K562 (cell line): ENCODE results near the gene ITGA11. TPM values are rescaled to one million over a fixed set of nuclear protein-coding genes. Genes with fewer than 3 reads are reported as not detected.

ENCODE experiments used
- ATAC-seq: fragments of 200-7000 bp; cut with Tn5 transposase; 3 replicates; pipeline ENCODE4 v1.9.1; 2020; ENCODE audit warnings: moderate library complexity
- BruUV-seq: library from RNA; stranded (reverse); fragments of 400-500 nt; replicated peaks from 2 replicates; lab custom pipeline; 2021; lab: Mats Ljungman, UMichigan
- CTCF ChIA-PET: fragments of 300-600 bp; formaldehyde crosslinking; extraction: SDS; loops from one replicate; lab custom pipeline; 2021; ENCODE audit warnings: low intra/inter-chr PET ratio; lab: Yijun Ruan, JAX
- POLR2A ChIA-PET: fragments of 300-600, 350-650 bp; sonication (Branson Sonifier 250); formaldehyde crosslinking; extraction: SDS; loops from one replicate; lab custom pipeline; 2021; ENCODE audit warnings: antibody characterized with exemption, inconsistent platforms; lab: Yijun Ruan, JAX
- DNase-seq, 4 experiments: peaks; one replicate each; pipeline versions ENCODE4 v3.0.0 to v3.0.0-alpha.2; 2011 to 2018; ENCODE audit warnings: low spot score in 3 of 4, mixed read lengths in 3 of 4; ENCODE audit errors: extremely low read depth in 1 of 4
- FAIRE-seq: peaks from 2 replicates; lab custom pipeline; 2011; peaks lifted over from hg19 to GRCh38; lab: Jason Lieb, UNC
- H2AFZ ChIP-seq: 2 replicates; pipeline ENCODE4 v1.6.0; 2011; ENCODE audit warnings: low read depth, low read length, control low read depth, inconsistent platforms
- H3K27ac ChIP-seq: fragments of 200-600 bp; 3 replicates; pipeline ENCODE4 v1.8.0; 2011; ENCODE audit warnings: low read depth, mild to moderate bottlenecking, control low read depth, inconsistent platforms, low read length, moderate library complexity, mixed read lengths; ENCODE audit errors: extremely low read depth
- H3K27me3 ChIP-seq, 2 experiments: fragments of 300-600 bp in 1 of 2; 2 replicates in 1 of 2; 3 replicates in 1 of 2; pipeline versions ENCODE4 v1.6.0 to v1.8.0; 2011; ENCODE audit warnings: inconsistent platforms in 2 of 2, low read length in 2 of 2, mild to moderate bottlenecking in 1 of 2, mixed read lengths in 1 of 2, moderate library complexity in 1 of 2; ENCODE audit not compliant: control insufficient read depth in 2 of 2, insufficient read depth in 2 of 2
- H3K36me3 ChIP-seq: fragments of 300-600 bp; 3 replicates; pipeline ENCODE4 v1.8.0; 2011; ENCODE audit warnings: mild to moderate bottlenecking, low read length, inconsistent platforms; ENCODE audit not compliant: control insufficient read depth, insufficient read depth
- H3K4me1 ChIP-seq, 2 experiments: fragments of 200-600 bp in 1 of 2; replicated peaks in 1 of 2; 2 replicates in 1 of 2; 3 replicates in 1 of 2; pipeline versions ENCODE4 v1.5.1 to v1.8.0; 2011; ENCODE audit warnings: inconsistent platforms in 2 of 2, low read length in 2 of 2, mild to moderate bottlenecking in 1 of 2, mixed read lengths in 1 of 2, moderate library complexity in 1 of 2; ENCODE audit not compliant: control insufficient read depth in 2 of 2, insufficient read depth in 2 of 2
- H3K4me2 ChIP-seq: 2 replicates; pipeline ENCODE4 v1.6.1; 2011; ENCODE audit warnings: low read length, control low read depth, inconsistent platforms, mixed read lengths; ENCODE audit not compliant: insufficient read depth
- H3K4me3 ChIP-seq: fragments of 200-600 bp; sonication (generic), shearing (Covaris generic); 2 replicates; pipeline ENCODE4 v1.5.1; 2016; ENCODE audit warnings: control low read depth, inconsistent platforms
- H3K79me2 ChIP-seq: fragments of 200-600 bp; 3 replicates; pipeline ENCODE4 v1.8.0; 2011; ENCODE audit warnings: low read length, inconsistent platforms; ENCODE audit not compliant: control insufficient read depth, insufficient read depth
- H3K9ac ChIP-seq, 2 experiments: 2 replicates each; pipeline versions ENCODE4 v1.6.0 to v1.6.1; 2011; ENCODE audit warnings: low read depth in 2 of 2, low read length in 2 of 2, control low read depth in 1 of 2, inconsistent platforms in 1 of 2, mild to moderate bottlenecking in 1 of 2, mixed read lengths in 1 of 2; ENCODE audit not compliant: insufficient read depth in 1 of 2
- H3K9me1 ChIP-seq: one replicate; pipeline ENCODE4 v1.6.0; 2011; ENCODE audit warnings: inconsistent platforms, mild to moderate bottlenecking, low read length, moderate library complexity; ENCODE audit not compliant: control insufficient read depth, insufficient read depth
- H3K9me3 ChIP-seq: replicated peaks from 2 replicates; pipeline ENCODE4 v1.5.1; 2011; ENCODE audit warnings: low read depth, low read length, inconsistent platforms; ENCODE audit not compliant: control insufficient read depth, insufficient read depth
- H4K20me1 ChIP-seq: replicated peaks from 2 replicates; pipeline ENCODE4 v1.6.1; 2011; ENCODE audit warnings: low read length, inconsistent platforms, mixed read lengths; ENCODE audit not compliant: control insufficient read depth, insufficient read depth
- BCL6 ChIP-seq: fragments of 250-450 bp; sonication (Bioruptor Pico); IDR thresholded peaks from 2 replicates; pipeline ENCODE4 v1.4.0; 2020
- CEBPB ChIP-seq: fragments of 450-650 bp; IDR thresholded peaks from 2 replicates; pipeline ENCODE4 v1.6.1; 2016; ENCODE audit warnings: missing genetic modification characterization, missing compliant biosample characterization
- CREB1 ChIP-seq, 2 experiments: sonication (generic) in 1 of 2; formaldehyde crosslinking in 1 of 2; IDR thresholded peaks; 2 replicates each; pipeline versions ENCODE4 v1.6.1 to v1.8.0; 2012 to 2022; ENCODE audit warnings: inconsistent platforms in 1 of 2, mild to moderate bottlenecking in 1 of 2, missing genetic modification reagents in 1 of 2, moderate library complexity in 1 of 2
- NONO ChIP-seq, 2 experiments: fragments of 200-400 bp in 1 of 2; fragments of 450-650 bp in 1 of 2; formaldehyde crosslinking in 1 of 2; IDR thresholded peaks; 2 replicates each; pipeline ENCODE4 v1.6.1; 2017; ENCODE audit warnings: low read depth in 2 of 2, mild to moderate bottlenecking in 2 of 2, moderate library complexity in 2 of 2, low read length in 1 of 2
- RBM15 ChIP-seq: fragments of 200-400 bp; formaldehyde crosslinking; IDR thresholded peaks from 2 replicates; pipeline ENCODE4 v1.6.1; 2018; ENCODE audit warnings: mild to moderate bottlenecking, low read length, moderate library complexity; ENCODE audit not compliant: insufficient read depth
- SIN3B ChIP-seq: fragments of 450-650 bp; IDR thresholded peaks from 2 replicates; pipeline ENCODE4 v1.6.1; 2017; ENCODE audit warnings: low read depth, mild to moderate bottlenecking, moderate library complexity
- SMARCA4 ChIP-seq: fragments of 450-650 bp; IDR thresholded peaks from 2 replicates; pipeline ENCODE4 v1.6.1; 2016
- TARDBP ChIP-seq: fragments of 450-650 bp; IDR thresholded peaks from 2 replicates; pipeline ENCODE4 v1.6.1; 2016
- ZNF316 ChIP-seq: fragments of 450-650 bp; IDR thresholded peaks from 2 replicates; pipeline ENCODE4 v1.6.1; 2016
- WGBS: fragments of 100-300 bp; shearing (Covaris generic); methylation state at CpG from one replicate; pipeline ENCODE4 v1.1.6; 2016; ENCODE audit warnings: low coverage, mixed read lengths; ENCODE audit not compliant: insufficient coverage; ENCODE audit errors: missing lambda C conversion rate; 5-methylcytosine and 5-hydroxymethylcytosine counted together
- in situ Hi-C: fragments of 300-500 bp; cut with MboI; formaldehyde crosslinking; loops from 4 replicates; pipeline ENCODE4 v1.15.0; 2018; ENCODE audit warnings: inconsistent platforms, mixed read lengths
- intact Hi-C: fragments of 100-400 bp; cut with micrococcal nuclease; formaldehyde crosslinking; loops from 2 replicates; pipeline ENCODE4 v1.14.2; 2022
- polyA plus RNA-seq, 8 experiments: library from polyadenylated mRNA; depleted of rRNA in 4 of 8; stranded (reverse) in 5 of 8; unstranded in 3 of 8; fragments of >200 nt; fragmentation: Nextera tagmentation in 2 of 8; fragmentation: Illumina TruSeq in 1 of 8; extraction: Ambion mirVana in 2 of 8; extraction: Trizol in 1 of 8; gene quantifications; 2 replicates each; pipeline versions ENCODE4 v1.2.1 to v1.2.3, GENCODE V29; 2011 to 2014; ENCODE audit warnings: inconsistent platforms in 1 of 8, missing spikeins in 1 of 8
- total RNA-seq, 7 experiments: library from RNA; depleted of rRNA in 6 of 7; stranded (reverse); fragments of >200 nt in 6 of 7; fragmentation: Illumina TruSeq in 2 of 7; extraction: Trizol in 2 of 7; gene quantifications; 2 replicates each; pipeline versions ENCODE4 v1.2.1 to v1.2.3, GENCODE V29; 2011 to 2021; ENCODE audit warnings: low replicate concordance in 1 of 7
- TF ChIP-seq, protein P1 (sequence below), 2 experiments: fragments of 250-450 bp in 1 of 2; fragments of 450-650 bp in 1 of 2; sonication (Bioruptor Pico) in 1 of 2; IDR thresholded peaks; 2 replicates each; pipeline versions ENCODE4 v1.6.1 to v1.8.0; 2016 to 2021; ENCODE audit warnings: mild to moderate bottlenecking in 2 of 2, moderate library complexity in 2 of 2, missing compliant biosample characterization in 1 of 2, missing genetic modification characterization in 1 of 2
- TF ChIP-seq, protein P2 (sequence below): fragments of 250-450 bp; sonication (Bioruptor Pico); IDR thresholded peaks from 2 replicates; pipeline ENCODE4 v1.9.0; 2021; ENCODE audit warnings: mild to moderate bottlenecking
- TF ChIP-seq, protein P3 (sequence below): fragments of 450-650 bp; formaldehyde crosslinking; IDR thresholded peaks from 2 replicates; pipeline ENCODE4 v1.4.0; 2020; ENCODE audit warnings: mild to moderate bottlenecking, mixed read lengths
- TF ChIP-seq, protein P4 (sequence below), 3 experiments: IDR thresholded peaks in 2 of 3; conservative IDR thresholded peaks in 1 of 3; 2 replicates each; pipeline ENCODE4 v1.5.1; 2011 to 2012; ENCODE audit warnings: low read length in 3 of 3, mild to moderate bottlenecking in 3 of 3, control low read depth in 2 of 3, improper control_type of control experiment in 1 of 3, inconsistent platforms in 1 of 3, low read depth in 1 of 3, mixed read lengths in 1 of 3, moderate library complexity in 1 of 3; ENCODE audit not compliant: insufficient read depth in 2 of 3
- TF ChIP-seq, protein P5 (sequence below): IDR thresholded peaks from 2 replicates; pipeline ENCODE4 v1.6.1; 2011; ENCODE audit warnings: borderline replicate concordance, low read depth, mild to moderate bottlenecking, moderate library complexity, low read length; ENCODE audit not compliant: insufficient read depth, poor library complexity, severe bottlenecking

ITGA11 gene
- total and polyA plus RNA-seq, 9 of the 15 experiments (the other 6 are each of a cell fraction or from before 2014, with no cell fraction given) = 0.01 TPM; not detected in 8

DNA sequence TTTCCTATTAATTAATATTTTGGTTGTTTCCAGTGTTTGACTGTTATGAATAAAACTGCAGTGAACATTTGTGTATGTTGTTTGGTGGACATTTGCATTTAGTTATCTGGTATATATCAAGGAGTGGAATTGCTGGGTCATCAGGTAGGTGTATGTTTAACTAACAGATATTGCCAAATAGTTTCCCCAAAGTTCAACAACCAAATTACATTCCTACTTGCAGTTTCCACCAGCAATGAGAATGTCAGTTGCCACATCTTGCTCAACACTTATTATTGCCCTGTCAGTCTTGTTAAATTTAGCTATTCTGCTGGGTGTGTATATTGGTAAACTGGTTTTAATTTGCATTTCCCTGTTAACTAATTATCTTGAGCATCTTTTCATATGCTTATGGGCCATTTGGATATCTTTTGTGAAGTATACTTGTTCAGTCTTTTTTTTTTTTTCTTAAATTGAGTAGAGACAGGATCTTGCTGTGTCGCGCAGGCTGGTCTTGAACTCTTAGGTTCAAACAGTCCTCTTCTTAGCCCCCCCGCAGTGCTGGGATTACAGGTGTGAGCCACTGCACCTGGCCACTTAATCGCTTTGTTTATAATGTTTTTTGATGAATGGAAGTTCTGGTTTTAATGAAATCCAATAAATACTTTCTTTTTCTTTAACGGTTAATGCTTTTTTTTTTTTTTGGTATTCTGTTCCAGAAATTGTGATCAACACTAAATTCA lies 146.5 kb downstream of the ITGA11 start:
- intact Hi-C loops (no loop called here), in situ Hi-C loops (no loop called here)
- ATAC-seq (no peak), FAIRE-seq (no peak), DNase-seq (no peak)
- TF ChIP-seq, protein P1, sequence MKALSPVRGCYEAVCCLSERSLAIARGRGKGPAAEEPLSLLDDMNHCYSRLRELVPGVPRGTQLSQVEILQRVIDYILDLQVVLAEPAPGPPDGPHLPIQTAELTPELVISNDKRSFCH (CRISPR knock-in tag; IDR thresholded peaks at IDR 0.05) = no peak
- TF ChIP-seq, protein P1 (tag; IDR thresholded peaks at IDR 0.05) = no peak
- TF ChIP-seq NONO (IDR thresholded peaks at IDR 0.05; ENCODE audit: low read depth in 2 of 2, low read length in 1 of 2) = no peak
- no peak for TF ChIP-seq RBM15
- 0 out of 2 replicates have a peak, but pooled peaks have one; percentile 33 for TF ChIP-seq CEBPB (tag)
- TF ChIP-seq, protein P2, sequence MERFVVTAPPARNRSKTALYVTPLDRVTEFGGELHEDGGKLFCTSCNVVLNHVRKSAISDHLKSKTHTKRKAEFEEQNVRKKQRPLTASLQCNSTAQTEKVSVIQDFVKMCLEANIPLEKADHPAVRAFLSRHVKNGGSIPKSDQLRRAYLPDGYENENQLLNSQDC (CRISPR knock-in tag) = no peak
- no peak for TF ChIP-seq BCL6
- peak; percentile 5; the same call in 1 of the 2 replicates for TF ChIP-seq ZNF316
- TF ChIP-seq, protein P3, sequence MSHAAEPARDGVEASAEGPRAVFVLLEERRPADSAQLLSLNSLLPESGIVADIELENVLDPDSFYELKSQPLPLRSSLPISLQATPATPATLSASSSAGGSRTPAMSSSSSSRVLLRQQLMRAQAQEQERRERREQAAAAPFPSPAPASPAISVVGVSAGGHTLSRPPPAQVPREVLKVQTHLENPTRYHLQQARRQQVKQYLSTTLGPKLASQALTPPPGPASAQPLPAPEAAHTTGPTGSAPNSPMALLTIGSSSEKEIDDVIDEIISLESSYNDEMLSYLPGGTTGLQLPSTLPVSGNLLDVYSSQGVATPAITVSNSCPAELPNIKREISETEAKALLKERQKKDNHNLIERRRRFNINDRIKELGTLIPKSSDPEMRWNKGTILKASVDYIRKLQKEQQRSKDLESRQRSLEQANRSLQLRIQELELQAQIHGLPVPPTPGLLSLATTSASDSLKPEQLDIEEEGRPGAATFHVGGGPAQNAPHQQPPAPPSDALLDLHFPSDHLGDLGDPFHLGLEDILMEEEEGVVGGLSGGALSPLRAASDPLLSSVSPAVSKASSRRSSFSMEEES (CRISPR knock-in tag) = no peak
- TF ChIP-seq, protein P4, sequence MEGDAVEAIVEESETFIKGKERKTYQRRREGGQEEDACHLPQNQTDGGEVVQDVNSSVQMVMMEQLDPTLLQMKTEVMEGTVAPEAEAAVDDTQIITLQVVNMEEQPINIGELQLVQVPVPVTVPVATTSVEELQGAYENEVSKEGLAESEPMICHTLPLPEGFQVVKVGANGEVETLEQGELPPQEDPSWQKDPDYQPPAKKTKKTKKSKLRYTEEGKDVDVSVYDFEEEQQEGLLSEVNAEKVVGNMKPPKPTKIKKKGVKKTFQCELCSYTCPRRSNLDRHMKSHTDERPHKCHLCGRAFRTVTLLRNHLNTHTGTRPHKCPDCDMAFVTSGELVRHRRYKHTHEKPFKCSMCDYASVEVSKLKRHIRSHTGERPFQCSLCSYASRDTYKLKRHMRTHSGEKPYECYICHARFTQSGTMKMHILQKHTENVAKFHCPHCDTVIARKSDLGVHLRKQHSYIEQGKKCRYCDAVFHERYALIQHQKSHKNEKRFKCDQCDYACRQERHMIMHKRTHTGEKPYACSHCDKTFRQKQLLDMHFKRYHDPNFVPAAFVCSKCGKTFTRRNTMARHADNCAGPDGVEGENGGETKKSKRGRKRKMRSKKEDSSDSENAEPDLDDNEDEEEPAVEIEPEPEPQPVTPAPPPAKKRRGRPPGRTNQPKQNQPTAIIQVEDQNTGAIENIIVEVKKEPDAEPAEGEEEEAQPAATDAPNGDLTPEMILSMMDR (IDR thresholded peaks at IDR 0.05 in 2 of 3, conservative IDR thresholded peaks at IDR 0.05 in 1 of 3; ENCODE audit: insufficient read depth in 2 of 3, low read depth in 1 of 3, low read length in 3 of 3) = no peak
- TF ChIP-seq SIN3B = no peak
- no peak for TF ChIP-seq TARDBP
- TF ChIP-seq, protein P5, sequence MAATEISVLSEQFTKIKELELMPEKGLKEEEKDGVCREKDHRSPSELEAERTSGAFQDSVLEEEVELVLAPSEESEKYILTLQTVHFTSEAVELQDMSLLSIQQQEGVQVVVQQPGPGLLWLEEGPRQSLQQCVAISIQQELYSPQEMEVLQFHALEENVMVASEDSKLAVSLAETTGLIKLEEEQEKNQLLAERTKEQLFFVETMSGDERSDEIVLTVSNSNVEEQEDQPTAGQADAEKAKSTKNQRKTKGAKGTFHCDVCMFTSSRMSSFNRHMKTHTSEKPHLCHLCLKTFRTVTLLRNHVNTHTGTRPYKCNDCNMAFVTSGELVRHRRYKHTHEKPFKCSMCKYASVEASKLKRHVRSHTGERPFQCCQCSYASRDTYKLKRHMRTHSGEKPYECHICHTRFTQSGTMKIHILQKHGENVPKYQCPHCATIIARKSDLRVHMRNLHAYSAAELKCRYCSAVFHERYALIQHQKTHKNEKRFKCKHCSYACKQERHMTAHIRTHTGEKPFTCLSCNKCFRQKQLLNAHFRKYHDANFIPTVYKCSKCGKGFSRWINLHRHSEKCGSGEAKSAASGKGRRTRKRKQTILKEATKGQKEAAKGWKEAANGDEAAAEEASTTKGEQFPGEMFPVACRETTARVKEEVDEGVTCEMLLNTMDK = no peak
- TF ChIP-seq SMARCA4 = no peak
- no peak for TF ChIP-seq CREB1 (IDR thresholded peaks at IDR 0.05)
- TF ChIP-seq CREB1 (CRISPR knock-in tag; IDR thresholded peaks at IDR 0.05) = no peak
- H2AFZ ChIP-seq = no peak overlapping the region
- no peak overlapping the region for H3K4me2 ChIP-seq
- H3K9me1 ChIP-seq = peaks cover 3% of the 10 kb centered on the region
- no peak overlapping the region for H3K4me3 ChIP-seq
- CTCF ChIA-PET = no interaction called here
- POLR2A ChIA-PET = no interaction called here
- no TSS peak for BruUV-seq
- peaks cover 100% of the 10 kb centered on the region for H3K79me2 ChIP-seq
- WGBS = 97% methylated on average over 5 of the region's 5 CpGs
- peaks cover 0 to 11% of the 10 kb centered on the region in 2 experiments; a peak in 3 of 5 replicates for H3K4me1 ChIP-seq
- peaks cover 3% of the 10 kb centered on the region; the same call in 1 of the 2 replicates for H4K20me1 ChIP-seq
- peaks cover 47% of the 10 kb centered on the region for H3K36me3 ChIP-seq
- H3K27me3 ChIP-seq = no peaks in the 10 kb centered on the region
- no peak overlapping the region for H3K9ac ChIP-seq
- peaks cover 10% of the 10 kb centered on the region for H3K9me3 ChIP-seq
- no peak overlapping the region for H3K27ac ChIP-seq
